HG02759 (cell line): ENCODE results near the gene CASTOR1.

Experiments
- ATAC-seq: cut with Tn5 transposase; IDR thresholded peaks from one replicate; pipeline ENCODE4 v1.9.1; 2021; ENCODE audit warnings: mild to moderate bottlenecking, moderate library complexity; ENCODE audit not compliant: unreplicated experiment

The CASTOR1 gene

GRCh38 chr22:30266445-30267381, 22.6 kb downstream of the CASTOR1 start, which contains the start of gene OSM:
OSM (minus strand) TSS chr22:30266851; CDS start chr22:30266799, 52 bp downstream.
- peak; percentile 21 for ATAC-seq

- ATAC-seq, result peak; percentile 73
Measured at GRCh38 chr22:30265823-30266444, 23.4 kb downstream of the CASTOR1 start.

- no peak for ATAC-seq
Measured at GRCh38 chr22:30265131-30265720, 24.1 kb downstream of the CASTOR1 start.

GRCh38 chr22:30263883-30264282, 25.4 kb downstream of the CASTOR1 start:
- no peak for ATAC-seq

- ATAC-seq, result no peak
Measured at GRCh38 chr22:30262917-30263741, 26.2 kb downstream of the CASTOR1 start.

GRCh38 chr22:30262112-30262511, 27.2 kb downstream of the CASTOR1 start:
- ATAC-seq, result no peak

- ATAC-seq, result no peak
Measured at GRCh38 chr22:30261134-30261533, 28.2 kb downstream of the CASTOR1 start.

GRCh38 chr22:30260682-30261081, 28.6 kb downstream of the CASTOR1 start:
- ATAC-seq, result no peak

- ATAC-seq, result no peak
Measured at GRCh38 chr22:30260276-30260675, 29.0 kb downstream of the CASTOR1 start.

- ATAC-seq, result no peak
Measured at GRCh38 chr22:30254314-30254713, 35.0 kb downstream of the CASTOR1 start.

- ATAC-seq, result no peak
Measured at GRCh38 chr22:30253205-30253852, 36.0 kb downstream of the CASTOR1 start.

- ATAC-seq, result no peak
Measured at GRCh38 chr22:30252411-30253204, 36.7 kb downstream of the CASTOR1 start.

- ATAC-seq, result no peak
Measured at GRCh38 chr22:30251711-30252110, 37.6 kb downstream of the CASTOR1 start.

GRCh38 chr22:30250661-30251267, 38.5 kb downstream of the CASTOR1 start:
- no peak for ATAC-seq

GRCh38 chr22:30250039-30250565, 39.2 kb downstream of the CASTOR1 start:
- no peak for ATAC-seq

- ATAC-seq, result no peak
Measured at GRCh38 chr22:30249049-30250038, 40.0 kb downstream of the CASTOR1 start.

- ATAC-seq, result no peak
Measured at GRCh38 chr22:30248484-30248883, 40.8 kb downstream of the CASTOR1 start.

- no peak for ATAC-seq
Measured at GRCh38 chr22:30247974-30248373, 41.3 kb downstream of the CASTOR1 start.
